RWPE1 (cell line): ENCODE measurements around the gene IBSP.

Experiments
- CTCF ChIA-PET: fragments of 350-600 bp; sonication (Branson Sonifier 250); formaldehyde crosslinking; extraction: SDS; loops from one replicate; lab custom pipeline; 2021; lab: Yijun Ruan, JAX
- POLR2A ChIA-PET: fragments of 400-600 bp; formaldehyde crosslinking; extraction: SDS; loops from one replicate; lab custom pipeline; 2020; ENCODE audit warnings: antibody characterized with exemption; ENCODE audit not compliant: low non-redundant PET; lab: Yijun Ruan, JAX
- DNase-seq: peaks from one replicate; pipeline ENCODE4 v3.0.0; 2012; ENCODE audit warnings: low spot score
- H3K27ac ChIP-seq: fragments of 450-650 bp; 2 replicates; pipeline ENCODE4 v1.5.1; 2017
- TF ChIP-seq, protein P1 (sequence below): fragments of 450-650 bp; conservative IDR thresholded peaks from 2 replicates; pipeline ENCODE4 v1.5.1; 2017; ENCODE audit warnings: low read depth, mild to moderate bottlenecking

IBSP gene

DNA sequence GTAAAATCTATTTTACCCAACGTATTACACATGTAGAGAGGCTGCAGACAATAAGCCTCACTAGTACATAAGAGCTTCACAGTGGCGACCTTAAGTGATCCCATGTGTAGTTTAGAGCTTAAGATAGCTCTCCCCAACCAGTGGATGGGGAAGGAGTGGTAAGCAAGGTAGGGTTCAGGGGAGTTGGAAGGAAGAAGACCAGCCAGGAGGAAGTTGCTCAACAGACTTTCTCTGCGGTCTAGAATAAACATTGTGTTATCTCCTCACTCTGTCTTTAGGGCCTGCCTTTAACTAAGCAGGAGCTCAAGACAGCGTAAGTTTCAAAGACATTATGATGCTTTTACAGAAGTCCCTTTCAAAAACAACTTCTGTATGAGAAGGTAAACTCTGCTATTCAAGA lies 50.3 kb downstream of the IBSP start:
- no peak overlapping the region for H3K27ac ChIP-seq
- no peak for DNase-seq
- POLR2A ChIA-PET: no interaction called here
- CTCF ChIA-PET: interaction anchor here (0.6 to 2.3 kb wide), 10 partner anchors 11 to 473 kb away, joined by 3 to 11 read pairs (median 7); partner anchors contain the start of gene SPP1
- TF ChIP-seq, protein P1, sequence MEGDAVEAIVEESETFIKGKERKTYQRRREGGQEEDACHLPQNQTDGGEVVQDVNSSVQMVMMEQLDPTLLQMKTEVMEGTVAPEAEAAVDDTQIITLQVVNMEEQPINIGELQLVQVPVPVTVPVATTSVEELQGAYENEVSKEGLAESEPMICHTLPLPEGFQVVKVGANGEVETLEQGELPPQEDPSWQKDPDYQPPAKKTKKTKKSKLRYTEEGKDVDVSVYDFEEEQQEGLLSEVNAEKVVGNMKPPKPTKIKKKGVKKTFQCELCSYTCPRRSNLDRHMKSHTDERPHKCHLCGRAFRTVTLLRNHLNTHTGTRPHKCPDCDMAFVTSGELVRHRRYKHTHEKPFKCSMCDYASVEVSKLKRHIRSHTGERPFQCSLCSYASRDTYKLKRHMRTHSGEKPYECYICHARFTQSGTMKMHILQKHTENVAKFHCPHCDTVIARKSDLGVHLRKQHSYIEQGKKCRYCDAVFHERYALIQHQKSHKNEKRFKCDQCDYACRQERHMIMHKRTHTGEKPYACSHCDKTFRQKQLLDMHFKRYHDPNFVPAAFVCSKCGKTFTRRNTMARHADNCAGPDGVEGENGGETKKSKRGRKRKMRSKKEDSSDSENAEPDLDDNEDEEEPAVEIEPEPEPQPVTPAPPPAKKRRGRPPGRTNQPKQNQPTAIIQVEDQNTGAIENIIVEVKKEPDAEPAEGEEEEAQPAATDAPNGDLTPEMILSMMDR: no peak

DNA sequence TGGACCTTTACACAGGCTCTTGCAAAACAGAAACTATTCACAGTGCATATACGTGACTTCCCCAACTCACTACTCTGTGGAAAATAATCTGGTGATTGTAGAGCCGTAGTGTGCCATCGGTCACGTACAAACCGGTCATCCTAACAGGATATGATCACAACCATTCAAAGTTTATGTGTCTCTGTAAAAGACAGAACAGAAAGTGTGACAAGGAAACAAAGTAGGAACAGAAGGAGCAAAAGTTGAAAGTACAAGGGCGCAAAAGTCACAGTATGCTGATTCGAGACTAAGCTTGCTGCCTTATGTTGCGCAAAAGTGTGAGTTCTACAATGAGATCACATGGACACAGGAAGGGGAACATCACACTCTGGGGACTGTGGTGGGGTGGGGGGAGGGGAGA lies 52.0 kb downstream of the IBSP start:
- DNase-seq: no peak
- POLR2A ChIA-PET: no interaction called here
- no peak overlapping the region for H3K27ac ChIP-seq
- CTCF ChIA-PET: interaction anchor here (0.7 to 2.6 kb wide), 2 partner anchors 121 to 135 kb away, joined by 4 to 26 read pairs; no protein-coding TSS in a partner anchor
- TF ChIP-seq, protein P1: no peak

DNA sequence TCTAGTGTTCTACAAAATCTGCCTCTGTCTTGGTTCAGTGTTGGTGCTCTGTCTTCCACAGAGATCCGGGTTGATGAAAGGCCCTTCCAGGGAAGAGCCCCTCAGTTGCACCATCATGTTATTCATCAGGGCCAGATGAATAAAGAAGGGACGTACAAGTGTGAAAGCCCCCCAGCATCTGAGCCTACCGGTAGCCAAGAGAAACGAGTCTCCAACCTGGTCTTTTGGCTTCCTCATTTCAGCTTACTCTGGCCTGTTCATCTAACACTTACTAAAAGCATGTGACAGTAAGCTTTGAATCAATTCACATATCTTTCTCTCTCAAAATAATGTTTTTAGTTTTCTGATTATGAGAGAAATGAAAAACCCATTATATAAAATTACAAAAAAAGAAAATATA lies 52.6 kb downstream of the IBSP start:
- DNase-seq: no peak
- ChIA-PET POLR2A (no interaction called here), CTCF (interaction anchor here (1.4 to 2.6 kb wide), 4 partner anchors 122 to 360 kb away, joined by 8 to 26 read pairs (median 17); no protein-coding TSS in a partner anchor)
- no peak overlapping the region for H3K27ac ChIP-seq
- TF ChIP-seq, protein P1: no peak

DNA sequence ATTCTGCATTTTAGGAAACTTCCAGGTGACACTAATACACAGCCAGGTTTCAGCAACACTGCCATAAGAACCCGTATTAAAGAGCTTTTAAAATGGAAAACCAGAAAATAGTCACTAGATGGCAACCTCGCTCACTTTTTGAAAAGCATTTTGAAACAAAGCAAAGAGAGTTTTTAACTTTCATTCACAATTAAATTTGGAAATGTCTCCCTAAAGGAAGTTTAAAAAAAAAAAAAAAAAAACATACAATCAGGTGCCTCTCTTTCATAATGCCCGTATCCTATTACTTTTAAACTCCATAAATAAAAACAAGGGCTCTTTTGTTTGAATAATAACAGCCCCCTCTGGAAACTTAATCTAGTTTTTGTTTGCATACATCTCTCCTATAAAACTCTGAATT lies 53.8 kb downstream of the IBSP start:
- CTCF ChIA-PET: interaction anchor here (0.5 to 2.6 kb wide), 13 partner anchors 11 to 669 kb away, joined by 3 to 26 read pairs (median 4); no protein-coding TSS in a partner anchor
- peak; percentile 36 for DNase-seq
- H3K27ac ChIP-seq: no peak overlapping the region
- POLR2A ChIA-PET: no interaction called here
- TF ChIP-seq, protein P1: peak; percentile 63

DNA sequence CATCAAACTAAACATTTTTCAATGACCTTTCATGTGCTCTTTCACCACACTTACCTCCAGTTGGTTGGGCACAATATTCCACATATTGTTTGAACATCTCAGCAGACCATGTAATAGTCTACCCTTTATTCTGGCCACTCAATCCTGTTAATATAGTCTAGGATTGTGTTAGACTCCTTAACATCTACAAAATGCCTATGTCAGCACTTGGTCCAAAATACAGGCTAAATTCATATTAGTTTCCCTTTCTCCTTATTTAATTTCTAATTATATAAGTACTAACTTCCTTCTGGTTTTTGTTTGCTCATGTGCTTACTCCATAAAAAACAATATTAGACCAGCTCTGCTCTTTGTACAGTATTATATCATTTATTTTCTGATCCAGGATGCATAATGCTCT lies 54.5 kb downstream of the IBSP start:
- TF ChIP-seq, protein P1: no peak
- DNase-seq: no peak
- ChIA-PET POLR2A (no interaction called here), CTCF (interaction anchor here (0.6 to 2.6 kb wide), 2 partner anchors 18 to 132 kb away, joined by 4 to 26 read pairs; no protein-coding TSS in a partner anchor)
- no peak overlapping the region for H3K27ac ChIP-seq

DNA sequence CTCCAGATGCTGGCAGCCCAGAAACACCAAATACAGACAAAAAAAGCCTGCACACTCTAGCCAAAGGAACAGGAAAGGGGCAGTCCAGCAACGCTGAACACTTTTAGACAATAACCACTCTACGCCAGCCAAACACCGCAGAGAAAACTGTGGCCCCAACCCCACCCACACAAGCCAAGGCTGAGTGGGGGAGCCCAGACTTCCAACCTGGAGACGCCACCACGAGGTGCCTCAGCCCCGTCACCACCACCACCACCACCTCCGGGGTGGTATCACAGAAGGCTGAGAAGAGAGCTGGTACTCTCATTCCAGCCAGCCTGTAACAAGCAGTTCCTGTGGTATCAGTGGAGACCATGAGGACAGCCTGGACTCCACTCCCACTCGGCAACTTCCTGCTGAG lies 56.2 kb downstream of the IBSP start:
- POLR2A ChIA-PET: no interaction called here

More for the DNA sequence above, 56.2 kb downstream of the IBSP start:
- CTCF ChIA-PET: no interaction called here
- H3K27ac ChIP-seq: no peak overlapping the region
- no peak for DNase-seq
- TF ChIP-seq, protein P1: no peak
